H9 (cell line): Measurements from ENCODE around the gene MRPL40. TPM values are rescaled to one million over a fixed set of nuclear protein-coding genes. Genes with fewer than 3 reads are reported as not detected.

Experiments used
- DNase-seq: peaks from one replicate; pipeline ENCODE4 v3.0.0-alpha.2; 2017
- H2AFZ ChIP-seq: one replicate; pipeline ENCODE4 v1.6.1; 2013; ENCODE audit warnings: mild to moderate bottlenecking, low read length, control low read depth, moderate library complexity
- H2AK5ac ChIP-seq: 2 replicates; pipeline ENCODE4 v1.6.1; 2013; ENCODE audit warnings: low read length, control low read depth, mixed read lengths; ENCODE audit not compliant: insufficient read length
- H2BK120ac ChIP-seq: one replicate; pipeline ENCODE4 v1.6.1; 2013; ENCODE audit warnings: low read depth, mild to moderate bottlenecking, low read length, control low read depth, inconsistent platforms; ENCODE audit not compliant: poor library complexity, severe bottlenecking
- H2BK12ac ChIP-seq: 2 replicates; pipeline ENCODE4 v1.6.1; 2013; ENCODE audit warnings: low read length, control low read depth, mixed read lengths, low read depth; ENCODE audit not compliant: insufficient read length
- H2BK15ac ChIP-seq: 2 replicates; pipeline ENCODE4 v1.6.1; 2013; ENCODE audit warnings: low read depth, low read length, control low read depth
- H2BK20ac ChIP-seq: one replicate; pipeline ENCODE4 v1.6.1; 2013; ENCODE audit warnings: low read depth, mild to moderate bottlenecking, low read length, control low read depth, inconsistent platforms; ENCODE audit not compliant: poor library complexity, severe bottlenecking
- H2BK5ac ChIP-seq: 2 replicates; pipeline ENCODE4 v1.6.1; 2013; ENCODE audit warnings: low read length, control low read depth, mixed read lengths; ENCODE audit not compliant: insufficient read length
- H3K14ac ChIP-seq: 2 replicates; pipeline ENCODE4 v1.6.1; 2013; ENCODE audit warnings: low read length, control low read depth; ENCODE audit not compliant: insufficient read depth
- H3K18ac ChIP-seq: 2 replicates; pipeline ENCODE4 v1.6.1; 2013; ENCODE audit warnings: low read depth, mild to moderate bottlenecking, mixed read lengths, low read length, control low read depth; ENCODE audit not compliant: insufficient read length
- H3K23ac ChIP-seq: 2 replicates; pipeline ENCODE4 v1.6.1; 2013; ENCODE audit warnings: low read length, control low read depth, mixed read lengths, low read depth; ENCODE audit not compliant: insufficient read length
- H3K23me2 ChIP-seq: 2 replicates; pipeline ENCODE4 v1.6.1; 2013; ENCODE audit warnings: low read depth, mild to moderate bottlenecking, mixed read lengths, low read length, control low read depth; ENCODE audit not compliant: insufficient read length, poor library complexity, severe bottlenecking
- H3K27ac ChIP-seq: 2 replicates; pipeline ENCODE4 v1.5.1; 2013; ENCODE audit warnings: low read length, control low read depth, mixed read lengths, low read depth; ENCODE audit not compliant: insufficient read length
- H3K27me3 ChIP-seq: 2 replicates; pipeline ENCODE4 v1.6.1; 2013; ENCODE audit warnings: low read length, control low read depth, inconsistent platforms; ENCODE audit not compliant: insufficient read depth
- H3K4ac ChIP-seq: 2 replicates; pipeline ENCODE4 v1.6.1; 2013; ENCODE audit warnings: low read depth, mild to moderate bottlenecking, control low read depth, inconsistent platforms, low read length, moderate library complexity
- H3K4me1 ChIP-seq: 2 replicates; pipeline ENCODE4 v1.6.1; 2013; ENCODE audit warnings: low read length, control low read depth, inconsistent platforms; ENCODE audit not compliant: insufficient read depth
- H3K4me2 ChIP-seq: 2 replicates; pipeline ENCODE4 v1.6.1; 2013; ENCODE audit warnings: low read length, control low read depth, mixed read lengths; ENCODE audit not compliant: insufficient read length, insufficient read depth
- H3K56ac ChIP-seq: 2 replicates; pipeline ENCODE4 v1.6.1; 2013; ENCODE audit warnings: low read depth, mild to moderate bottlenecking, mixed read lengths, low read length, control low read depth; ENCODE audit not compliant: insufficient read length
- H3K79me1 ChIP-seq: 2 replicates; pipeline ENCODE4 v1.6.1; 2013; ENCODE audit warnings: low read depth, mild to moderate bottlenecking, moderate library complexity, low read length, control low read depth, inconsistent platforms; ENCODE audit not compliant: insufficient read depth, poor library complexity, severe bottlenecking
- H3K79me2 ChIP-seq: 2 replicates; pipeline ENCODE4 v1.6.1; 2013; ENCODE audit warnings: low read length, control low read depth, inconsistent platforms; ENCODE audit not compliant: insufficient read depth
- H3K9ac ChIP-seq: 2 replicates; pipeline ENCODE4 v1.6.1; 2013; ENCODE audit warnings: low read length, control low read depth, mixed read lengths; ENCODE audit not compliant: insufficient read length; ENCODE audit errors: extremely low read depth
- H3K9me3 ChIP-seq: one replicate; pipeline ENCODE4 v1.6.1; 2013; ENCODE audit warnings: low read depth, low read length, inconsistent platforms; ENCODE audit not compliant: control insufficient read depth
- H3T11ph ChIP-seq: one replicate; pipeline ENCODE4 v1.6.1; 2013; ENCODE audit warnings: mild to moderate bottlenecking, low read length, control low read depth, inconsistent platforms
- H4K20me1 ChIP-seq: one replicate; pipeline ENCODE4 v1.6.1; 2013; ENCODE audit not compliant: control insufficient read depth, insufficient read length, insufficient read depth
- H4K5ac ChIP-seq: 2 replicates; pipeline ENCODE4 v1.6.1; 2013; ENCODE audit warnings: low read depth, mild to moderate bottlenecking, mixed read lengths, low read length, control low read depth; ENCODE audit not compliant: insufficient read length
- H4K8ac ChIP-seq: replicated peaks from 2 replicates; pipeline ENCODE4 v1.6.1; 2013; ENCODE audit warnings: low read length, control low read depth, mixed read lengths, low read depth; ENCODE audit not compliant: insufficient read length
- H4K91ac ChIP-seq: 2 replicates; pipeline ENCODE4 v1.6.1; 2013; ENCODE audit warnings: low read depth, mild to moderate bottlenecking, moderate library complexity, mixed read lengths, low read length, control low read depth; ENCODE audit not compliant: insufficient read length
- H3K27ac Mint-ChIP-seq, 3 experiments: 2 replicates in 2 of 3; 3 replicates in 1 of 3; pipeline ENCODE4 v1.8.0; 2020 to 2021; ENCODE audit warnings: mixed read lengths in 3 of 3, mild to moderate bottlenecking in 1 of 3, moderate library complexity in 1 of 3
- H3K27me3 Mint-ChIP-seq: 2 replicates; pipeline ENCODE4 v1.8.0; 2021; ENCODE audit warnings: low read depth, mild to moderate bottlenecking, moderate library complexity, mixed read lengths
- H3K36me3 Mint-ChIP-seq, 3 experiments: 2 replicates in 2 of 3; 3 replicates in 1 of 3; pipeline ENCODE4 v1.8.0; 2020 to 2021; ENCODE audit warnings: low read depth in 3 of 3, mixed read lengths in 3 of 3; ENCODE audit not compliant: insufficient read depth in 1 of 3
- H3K4me1 Mint-ChIP-seq, 2 experiments: 2 replicates each; pipeline ENCODE4 v1.8.0; 2020; ENCODE audit warnings: mixed read lengths in 2 of 2
- H3K4me3 Mint-ChIP-seq, 2 experiments: 2 replicates in 1 of 2; 3 replicates in 1 of 2; pipeline ENCODE4 v1.8.0; 2020 to 2021; ENCODE audit warnings: mild to moderate bottlenecking in 2 of 2, mixed read lengths in 2 of 2, moderate library complexity in 1 of 2
- H3K9me3 Mint-ChIP-seq, 2 experiments: 2 replicates in 1 of 2; 3 replicates in 1 of 2; pipeline ENCODE4 v1.8.0; 2020; ENCODE audit warnings: mild to moderate bottlenecking in 2 of 2, mixed read lengths in 2 of 2, moderate library complexity in 1 of 2
- CTCF ChIP-seq: fragments of 200-600 bp; sonication (generic); conservative IDR thresholded peaks from 3 replicates; pipeline ENCODE4 v1.8.0; 2021; ENCODE audit warnings: antibody characterized with exemption, mild to moderate bottlenecking
- WGBS: extraction: QIAGEN DNeasy Blood & Tissue Kit; methylation state at CpG from one replicate; pipeline ENCODE4 v1.1.7; 2013; ENCODE audit warnings: missing lambda C conversion rate, low lambda C conversion rate, mixed read lengths; ENCODE audit not compliant: insufficient read length; ENCODE audit errors: extremely low coverage; 5-methylcytosine and 5-hydroxymethylcytosine counted together
- total RNA-seq: library from RNA; stranded (reverse); gene quantifications from 2 replicates; pipeline ENCODE4 v1.2.1, GENCODE V29; 2021

MRPL40 gene
- total RNA-seq, 1 experiment from 2014 or later = 15.2 TPM

- WGBS = no CpG with 5 or more reads among the region's 6 CpGs
- Histone ChIP-seq H2AFZ (no peak overlapping the region), H3K4me2 (no peak overlapping the region), H3K18ac (no peak overlapping the region), H3K23me2 (no peaks in the 10 kb centered on the region), H4K5ac (no peak overlapping the region), H3K27ac (no peak overlapping the region), H4K8ac (no peak overlapping the region), H3K9me3 (no peaks in the 10 kb centered on the region), H4K91ac (no peak overlapping the region), H2BK120ac (no peak overlapping the region), H3K14ac (no peak overlapping the region), H2BK12ac (no peak overlapping the region), H3K56ac (no peak overlapping the region), H3K27me3 (no peaks in the 10 kb centered on the region), H2BK15ac (no peak overlapping the region), H2AK5ac (no peak overlapping the region), H3K4ac (no peak overlapping the region), H4K20me1 (no peaks in the 10 kb centered on the region), H3K79me1 (peaks cover 2% of the 10 kb centered on the region), H3K23ac (no peak overlapping the region), H3K4me1 (no peaks in the 10 kb centered on the region), H3K79me2 (peaks cover 11% of the 10 kb centered on the region; the same call in 1 of the 2 replicates), H3T11ph (no peak overlapping the region), H2BK5ac (no peak overlapping the region), H3K9ac (no peak overlapping the region), H2BK20ac (no peak overlapping the region)
- peaks cover 4 to 12% of the 10 kb centered on the region in 2 experiments for H3K4me1 Mint-ChIP-seq
- H3K9me3 Mint-ChIP-seq = no peaks in the 10 kb centered on the region
- DNase-seq = no peak
- H3K4me3 Mint-ChIP-seq = no peak overlapping the region
- H3K27ac Mint-ChIP-seq = peak overlapping the region in 1 of 3 experiments; percentile 59; a peak in 1 of 7 replicates
- H3K27me3 Mint-ChIP-seq = no peaks in the 10 kb centered on the region
- TF ChIP-seq CTCF = no peak
- H3K36me3 Mint-ChIP-seq = peaks cover 25 to 42% (median 35%) of the 10 kb centered on the region in 3 experiments; a peak in 6 of 7 replicates
These were observed 21.2 kb upstream of the MRPL40 start for GRCh38 chr22:19410941-19411689.
